WTC11 (cell line): Measurements from ENCODE around the gene RPL12.

Source experiments
- GABPB1 ChIP-seq: sonication (generic); formaldehyde crosslinking; IDR thresholded peaks from 2 replicates; pipeline ENCODE4 v1.8.1; 2023; ENCODE audit warnings: mild to moderate bottlenecking, missing genetic modification reagents
- TCF7 ChIP-seq: sonication (generic); formaldehyde crosslinking; IDR thresholded peaks from 2 replicates; pipeline ENCODE4 v1.8.0; 2022; ENCODE audit warnings: mild to moderate bottlenecking, low read depth, missing genetic modification reagents, moderate library complexity
- TP53 ChIP-seq: sonication (generic); formaldehyde crosslinking; IDR thresholded peaks from 2 replicates; pipeline ENCODE4 v1.8.1; 2023; ENCODE audit warnings: mild to moderate bottlenecking, missing genetic modification reagents
- ZNF317 ChIP-seq: sonication (generic); formaldehyde crosslinking; IDR thresholded peaks from 2 replicates; pipeline ENCODE4 v1.8.1; 2023; ENCODE audit warnings: low read depth, mild to moderate bottlenecking, moderate library complexity, missing genetic modification reagents, borderline replicate concordance
- ZNF423 ChIP-seq: fragments of 250-450 bp; sonication (Bioruptor Pico); IDR thresholded peaks from 2 replicates; pipeline ENCODE4 v2.1.2; 2022; ENCODE audit warnings: mild to moderate bottlenecking, moderate library complexity
- TF ChIP-seq, protein P1 (sequence below): sonication (generic); formaldehyde crosslinking; conservative IDR thresholded peaks from 2 replicates; pipeline ENCODE4 v1.8.1; 2022; ENCODE audit warnings: mild to moderate bottlenecking, missing genetic modification reagents
- TF ChIP-seq, protein P2 (sequence below): sonication (generic); formaldehyde crosslinking; IDR thresholded peaks from 2 replicates; pipeline ENCODE4 v1.8.1; 2022; ENCODE audit warnings: missing genetic modification reagents, borderline replicate concordance
- TF ChIP-seq, protein P3 (sequence below): sonication (generic); formaldehyde crosslinking; IDR thresholded peaks from 2 replicates; pipeline ENCODE4 v1.8.0; 2022; ENCODE audit warnings: mild to moderate bottlenecking, missing genetic modification reagents
- TF ChIP-seq, protein P4 (sequence below): fragments of 200-600 bp; IDR thresholded peaks from 2 replicates; pipeline ENCODE4 v1.8.0; 2022; ENCODE audit warnings: antibody characterized with exemption
- TF ChIP-seq, protein P5 (sequence below): sonication (generic); formaldehyde crosslinking; IDR thresholded peaks from 2 replicates; pipeline ENCODE4 v1.8.0; 2023; ENCODE audit warnings: missing genetic modification reagents, mild to moderate bottlenecking, borderline replicate concordance
- TF ChIP-seq, protein P6 (sequence below): fragments of 250-450 bp; sonication (Bioruptor Pico); conservative IDR thresholded peaks from 2 replicates; pipeline ENCODE4 v1.9.0; 2021; ENCODE audit warnings: mild to moderate bottlenecking
- TF ChIP-seq, protein P7 (sequence below): sonication (generic); formaldehyde crosslinking; IDR thresholded peaks from 2 replicates; pipeline ENCODE4 v1.8.0; 2022; ENCODE audit warnings: mild to moderate bottlenecking, missing genetic modification reagents
- TF ChIP-seq, protein P8 (sequence below): fragments of 250-450 bp; sonication (Bioruptor Pico); IDR thresholded peaks from 2 replicates; pipeline ENCODE4 v1.9.0; 2021; ENCODE audit warnings: mild to moderate bottlenecking

DNA sequence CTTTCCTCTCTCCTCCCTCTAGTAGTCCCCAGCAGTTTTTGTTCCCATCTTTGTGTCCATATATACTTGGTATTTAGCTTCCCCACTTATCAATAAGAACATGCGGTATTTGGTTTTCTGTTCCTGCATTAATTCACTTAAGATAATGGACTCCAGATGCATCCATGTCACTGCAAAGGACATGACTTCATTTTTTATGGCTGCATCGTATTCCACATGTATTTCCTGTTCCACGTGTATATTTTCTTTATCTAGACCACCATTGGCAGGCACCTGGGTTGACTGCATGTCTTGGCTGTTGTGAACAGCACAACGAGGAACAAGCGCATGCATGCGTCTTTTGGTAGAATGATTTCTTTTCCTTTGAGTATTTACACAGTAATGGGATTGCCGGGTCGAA, 20.8 kb downstream of the RPL12 start:
- TF ChIP-seq, protein P1, sequence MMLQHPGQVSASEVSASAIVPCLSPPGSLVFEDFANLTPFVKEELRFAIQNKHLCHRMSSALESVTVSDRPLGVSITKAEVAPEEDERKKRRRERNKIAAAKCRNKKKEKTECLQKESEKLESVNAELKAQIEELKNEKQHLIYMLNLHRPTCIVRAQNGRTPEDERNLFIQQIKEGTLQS (CRISPR knock-in tag): no peak
- TF ChIP-seq, protein P2, sequence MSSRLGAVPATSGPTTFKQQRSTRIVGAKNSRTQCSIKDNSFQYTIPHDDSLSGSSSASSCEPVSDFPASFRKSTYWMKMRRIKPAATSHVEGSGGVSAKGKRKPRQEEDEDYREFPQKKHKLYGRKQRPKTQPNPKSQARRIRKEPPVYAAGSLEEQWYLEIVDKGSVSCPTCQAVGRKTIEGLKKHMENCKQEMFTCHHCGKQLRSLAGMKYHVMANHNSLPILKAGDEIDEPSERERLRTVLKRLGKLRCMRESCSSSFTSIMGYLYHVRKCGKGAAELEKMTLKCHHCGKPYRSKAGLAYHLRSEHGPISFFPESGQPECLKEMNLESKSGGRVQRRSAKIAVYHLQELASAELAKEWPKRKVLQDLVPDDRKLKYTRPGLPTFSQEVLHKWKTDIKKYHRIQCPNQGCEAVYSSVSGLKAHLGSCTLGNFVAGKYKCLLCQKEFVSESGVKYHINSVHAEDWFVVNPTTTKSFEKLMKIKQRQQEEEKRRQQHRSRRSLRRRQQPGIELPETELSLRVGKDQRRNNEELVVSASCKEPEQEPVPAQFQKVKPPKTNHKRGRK (CRISPR knock-in tag): no peak
- TF ChIP-seq, protein P3, sequence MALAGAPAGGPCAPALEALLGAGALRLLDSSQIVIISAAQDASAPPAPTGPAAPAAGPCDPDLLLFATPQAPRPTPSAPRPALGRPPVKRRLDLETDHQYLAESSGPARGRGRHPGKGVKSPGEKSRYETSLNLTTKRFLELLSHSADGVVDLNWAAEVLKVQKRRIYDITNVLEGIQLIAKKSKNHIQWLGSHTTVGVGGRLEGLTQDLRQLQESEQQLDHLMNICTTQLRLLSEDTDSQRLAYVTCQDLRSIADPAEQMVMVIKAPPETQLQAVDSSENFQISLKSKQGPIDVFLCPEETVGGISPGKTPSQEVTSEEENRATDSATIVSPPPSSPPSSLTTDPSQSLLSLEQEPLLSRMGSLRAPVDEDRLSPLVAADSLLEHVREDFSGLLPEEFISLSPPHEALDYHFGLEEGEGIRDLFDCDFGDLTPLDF (CRISPR knock-in tag): no peak
- TF ChIP-seq, protein P4, sequence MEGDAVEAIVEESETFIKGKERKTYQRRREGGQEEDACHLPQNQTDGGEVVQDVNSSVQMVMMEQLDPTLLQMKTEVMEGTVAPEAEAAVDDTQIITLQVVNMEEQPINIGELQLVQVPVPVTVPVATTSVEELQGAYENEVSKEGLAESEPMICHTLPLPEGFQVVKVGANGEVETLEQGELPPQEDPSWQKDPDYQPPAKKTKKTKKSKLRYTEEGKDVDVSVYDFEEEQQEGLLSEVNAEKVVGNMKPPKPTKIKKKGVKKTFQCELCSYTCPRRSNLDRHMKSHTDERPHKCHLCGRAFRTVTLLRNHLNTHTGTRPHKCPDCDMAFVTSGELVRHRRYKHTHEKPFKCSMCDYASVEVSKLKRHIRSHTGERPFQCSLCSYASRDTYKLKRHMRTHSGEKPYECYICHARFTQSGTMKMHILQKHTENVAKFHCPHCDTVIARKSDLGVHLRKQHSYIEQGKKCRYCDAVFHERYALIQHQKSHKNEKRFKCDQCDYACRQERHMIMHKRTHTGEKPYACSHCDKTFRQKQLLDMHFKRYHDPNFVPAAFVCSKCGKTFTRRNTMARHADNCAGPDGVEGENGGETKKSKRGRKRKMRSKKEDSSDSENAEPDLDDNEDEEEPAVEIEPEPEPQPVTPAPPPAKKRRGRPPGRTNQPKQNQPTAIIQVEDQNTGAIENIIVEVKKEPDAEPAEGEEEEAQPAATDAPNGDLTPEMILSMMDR: no peak
- no peak for TF ChIP-seq ZNF317 (CRISPR knock-in tag)
- TF ChIP-seq, protein P5, sequence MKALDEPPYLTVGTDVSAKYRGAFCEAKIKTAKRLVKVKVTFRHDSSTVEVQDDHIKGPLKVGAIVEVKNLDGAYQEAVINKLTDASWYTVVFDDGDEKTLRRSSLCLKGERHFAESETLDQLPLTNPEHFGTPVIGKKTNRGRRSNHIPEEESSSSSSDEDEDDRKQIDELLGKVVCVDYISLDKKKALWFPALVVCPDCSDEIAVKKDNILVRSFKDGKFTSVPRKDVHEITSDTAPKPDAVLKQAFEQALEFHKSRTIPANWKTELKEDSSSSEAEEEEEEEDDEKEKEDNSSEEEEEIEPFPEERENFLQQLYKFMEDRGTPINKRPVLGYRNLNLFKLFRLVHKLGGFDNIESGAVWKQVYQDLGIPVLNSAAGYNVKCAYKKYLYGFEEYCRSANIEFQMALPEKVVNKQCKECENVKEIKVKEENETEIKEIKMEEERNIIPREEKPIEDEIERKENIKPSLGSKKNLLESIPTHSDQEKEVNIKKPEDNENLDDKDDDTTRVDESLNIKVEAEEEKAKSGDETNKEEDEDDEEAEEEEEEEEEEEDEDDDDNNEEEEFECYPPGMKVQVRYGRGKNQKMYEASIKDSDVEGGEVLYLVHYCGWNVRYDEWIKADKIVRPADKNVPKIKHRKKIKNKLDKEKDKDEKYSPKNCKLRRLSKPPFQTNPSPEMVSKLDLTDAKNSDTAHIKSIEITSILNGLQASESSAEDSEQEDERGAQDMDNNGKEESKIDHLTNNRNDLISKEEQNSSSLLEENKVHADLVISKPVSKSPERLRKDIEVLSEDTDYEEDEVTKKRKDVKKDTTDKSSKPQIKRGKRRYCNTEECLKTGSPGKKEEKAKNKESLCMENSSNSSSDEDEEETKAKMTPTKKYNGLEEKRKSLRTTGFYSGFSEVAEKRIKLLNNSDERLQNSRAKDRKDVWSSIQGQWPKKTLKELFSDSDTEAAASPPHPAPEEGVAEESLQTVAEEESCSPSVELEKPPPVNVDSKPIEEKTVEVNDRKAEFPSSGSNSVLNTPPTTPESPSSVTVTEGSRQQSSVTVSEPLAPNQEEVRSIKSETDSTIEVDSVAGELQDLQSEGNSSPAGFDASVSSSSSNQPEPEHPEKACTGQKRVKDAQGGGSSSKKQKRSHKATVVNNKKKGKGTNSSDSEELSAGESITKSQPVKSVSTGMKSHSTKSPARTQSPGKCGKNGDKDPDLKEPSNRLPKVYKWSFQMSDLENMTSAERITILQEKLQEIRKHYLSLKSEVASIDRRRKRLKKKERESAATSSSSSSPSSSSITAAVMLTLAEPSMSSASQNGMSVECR (CRISPR knock-in tag): no peak
- no peak for TF ChIP-seq GABPB1
- TF ChIP-seq TCF7 (CRISPR knock-in tag): no peak
- TF ChIP-seq, protein P6, sequence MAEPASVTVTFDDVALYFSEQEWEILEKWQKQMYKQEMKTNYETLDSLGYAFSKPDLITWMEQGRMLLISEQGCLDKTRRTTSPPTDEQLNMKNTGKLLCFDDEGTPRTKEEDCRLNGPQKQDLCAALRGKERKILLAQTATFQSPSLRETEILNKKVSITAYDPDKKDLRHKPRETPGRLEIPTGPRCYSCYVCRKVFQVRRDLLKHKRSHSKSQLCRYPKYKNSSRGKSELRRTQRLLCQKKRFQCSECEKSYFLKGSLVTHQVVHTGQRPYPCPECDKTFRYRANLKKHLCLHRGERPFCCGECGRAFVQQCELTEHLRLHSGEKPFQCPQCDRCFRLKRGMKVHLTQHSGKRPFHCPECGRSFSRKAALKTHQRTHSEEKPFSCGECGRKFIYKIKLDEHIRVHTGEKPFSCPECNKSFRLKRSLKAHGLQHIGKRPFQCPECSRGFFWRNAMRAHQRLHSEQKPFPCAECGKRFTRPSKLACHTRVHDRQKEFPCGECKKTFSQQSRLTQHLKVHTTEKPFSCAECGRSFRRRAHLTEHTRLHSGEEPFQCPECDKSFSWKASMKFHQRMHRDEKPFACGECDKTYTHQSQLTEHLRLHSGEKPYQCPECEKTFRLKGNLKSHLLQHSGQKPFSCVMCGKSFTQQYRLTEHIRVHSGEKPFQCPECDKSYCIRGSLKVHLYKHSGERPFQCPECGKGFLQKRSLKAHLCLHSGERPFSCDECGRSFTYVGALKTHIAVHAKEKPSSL (CRISPR knock-in tag): no peak
- no peak for TF ChIP-seq TP53
- TF ChIP-seq, protein P7, sequence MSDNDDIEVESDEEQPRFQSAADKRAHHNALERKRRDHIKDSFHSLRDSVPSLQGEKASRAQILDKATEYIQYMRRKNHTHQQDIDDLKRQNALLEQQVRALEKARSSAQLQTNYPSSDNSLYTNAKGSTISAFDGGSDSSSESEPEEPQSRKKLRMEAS: no peak
- TF ChIP-seq, protein P8, sequence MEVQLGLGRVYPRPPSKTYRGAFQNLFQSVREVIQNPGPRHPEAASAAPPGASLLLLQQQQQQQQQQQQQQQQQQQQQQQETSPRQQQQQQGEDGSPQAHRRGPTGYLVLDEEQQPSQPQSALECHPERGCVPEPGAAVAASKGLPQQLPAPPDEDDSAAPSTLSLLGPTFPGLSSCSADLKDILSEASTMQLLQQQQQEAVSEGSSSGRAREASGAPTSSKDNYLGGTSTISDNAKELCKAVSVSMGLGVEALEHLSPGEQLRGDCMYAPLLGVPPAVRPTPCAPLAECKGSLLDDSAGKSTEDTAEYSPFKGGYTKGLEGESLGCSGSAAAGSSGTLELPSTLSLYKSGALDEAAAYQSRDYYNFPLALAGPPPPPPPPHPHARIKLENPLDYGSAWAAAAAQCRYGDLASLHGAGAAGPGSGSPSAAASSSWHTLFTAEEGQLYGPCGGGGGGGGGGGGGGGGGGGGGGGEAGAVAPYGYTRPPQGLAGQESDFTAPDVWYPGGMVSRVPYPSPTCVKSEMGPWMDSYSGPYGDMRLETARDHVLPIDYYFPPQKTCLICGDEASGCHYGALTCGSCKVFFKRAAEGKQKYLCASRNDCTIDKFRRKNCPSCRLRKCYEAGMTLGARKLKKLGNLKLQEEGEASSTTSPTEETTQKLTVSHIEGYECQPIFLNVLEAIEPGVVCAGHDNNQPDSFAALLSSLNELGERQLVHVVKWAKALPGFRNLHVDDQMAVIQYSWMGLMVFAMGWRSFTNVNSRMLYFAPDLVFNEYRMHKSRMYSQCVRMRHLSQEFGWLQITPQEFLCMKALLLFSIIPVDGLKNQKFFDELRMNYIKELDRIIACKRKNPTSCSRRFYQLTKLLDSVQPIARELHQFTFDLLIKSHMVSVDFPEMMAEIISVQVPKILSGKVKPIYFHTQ (CRISPR knock-in tag): no peak
- no peak for TF ChIP-seq ZNF423 (CRISPR knock-in tag)
